HCT116 (cell line): ENCODE measurements around the gene RPL7A. TPM values are rescaled to one million over a fixed set of nuclear protein-coding genes. Genes with fewer than 3 reads are reported as not detected.
"Not testable (repeated sequence)": the region's sequence is repeated elsewhere in the genome, so short reads cannot be mapped to it uniquely, and the experiment has no call there.

Source experiments
- ATAC-seq: fragments of 200-7000 bp; cut with Tn5 transposase; 2 replicates; pipeline ENCODE4 v1.9.1; 2020; ENCODE audit warnings: mild to moderate bottlenecking, moderate library complexity
- BruUV-seq: library from RNA; stranded (reverse); fragments of 400-500 nt; replicated peaks from 2 replicates; lab custom pipeline; 2021; lab: Mats Ljungman, UMichigan
- CTCF ChIA-PET: fragments of 300-600 bp; sonication (Branson Sonifier 250); formaldehyde crosslinking; loops from one replicate; lab custom pipeline; 2021; ENCODE audit warnings: antibody characterized with exemption; lab: Charles Lee
- POLR2A ChIA-PET: fragments of 300-600, 350-600 bp; sonication (Branson Sonifier 250); formaldehyde crosslinking; loops from one replicate; lab custom pipeline; 2021; ENCODE audit warnings: antibody characterized with exemption; lab: Charles Lee
- RAD21 ChIA-PET, 2 experiments: fragments of 300-600 bp; sonication (Branson Sonifier 250); formaldehyde crosslinking; loops; one replicate each; lab custom pipeline; 2023; ENCODE audit warnings: low total read pairs in 2 of 2; ENCODE audit not compliant: uncharacterized antibody in 2 of 2, unreplicated experiment in 2 of 2, low non-redundant PET in 1 of 2; lab: Charles Lee
- DNase-seq: peaks from one replicate; pipeline ENCODE4 v3.0.0-alpha.2; 2010; ENCODE audit warnings: low read depth, low spot score
- H2AFZ ChIP-seq: fragments of 200-600 bp; shearing (Covaris generic), sonication (generic); 2 replicates; pipeline ENCODE4 v1.6.1; 2017; ENCODE audit warnings: low read depth, mixed run types, mixed read lengths, antibody characterized with exemption, low read length; ENCODE audit not compliant: poor library complexity, severe bottlenecking
- H3K27ac ChIP-seq: 2 replicates; pipeline ENCODE4 v1.5.1; 2012; ENCODE audit warnings: low read depth, low read length
- H3K27me3 ChIP-seq: fragments of 200-600 bp; sonication (generic); 2 replicates; pipeline ENCODE4 v1.6.1; 2016; ENCODE audit warnings: mixed run types, low read length, mixed read lengths; ENCODE audit not compliant: insufficient read depth
- H3K36me3 ChIP-seq, 2 experiments: fragments of 200-500 bp in 1 of 2; fragments of 200-600 bp in 1 of 2; sonication (Bioruptor generic) in 1 of 2; sonication (generic) in 1 of 2; 2 replicates each; pipeline versions ENCODE4 v1.5.1 to v1.6.1; 2014 to 2016; ENCODE audit warnings: low read length in 2 of 2, inconsistent platforms in 1 of 2, mixed read lengths in 1 of 2, mixed run types in 1 of 2; ENCODE audit not compliant: insufficient read depth in 2 of 2, control insufficient read depth in 1 of 2
- H3K4me1 ChIP-seq, 2 experiments: fragments of 200-600 bp in 1 of 2; sonication (generic) in 1 of 2; 2 replicates each; pipeline versions ENCODE4 v1.5.1 to v1.6.1; 2012 to 2017; ENCODE audit warnings: low read length in 2 of 2, inconsistent platforms in 1 of 2, mild to moderate bottlenecking in 1 of 2, mixed read lengths in 1 of 2, mixed run types in 1 of 2, moderate library complexity in 1 of 2; ENCODE audit not compliant: insufficient read depth in 2 of 2, control insufficient read depth in 1 of 2
- H3K4me2 ChIP-seq: fragments of 200-600 bp; sonication (generic); 2 replicates; pipeline ENCODE4 v1.6.1; 2017; ENCODE audit warnings: mixed run types, low read length, mixed read lengths
- H3K4me3 ChIP-seq, 2 experiments: fragments of 200-600 bp in 1 of 2; sonication (generic) in 1 of 2; replicated peaks in 1 of 2; 2 replicates each; pipeline ENCODE4 v1.5.1; 2011 to 2016; ENCODE audit warnings: low read length in 2 of 2, control low read depth in 1 of 2, low read depth in 1 of 2, mild to moderate bottlenecking in 1 of 2, mixed read lengths in 1 of 2, mixed run types in 1 of 2
- H3K79me2 ChIP-seq: fragments of 200-600 bp; sonication (generic); 2 replicates; pipeline ENCODE4 v1.6.1; 2017; ENCODE audit warnings: mild to moderate bottlenecking, mixed run types, low read length, moderate library complexity, mixed read lengths; ENCODE audit not compliant: insufficient read depth
- H3K9ac ChIP-seq: fragments of 200-600 bp; sonication (generic); 2 replicates; pipeline ENCODE4 v1.6.1; 2016; ENCODE audit warnings: low read length, mixed read lengths
- H3K9me2 ChIP-seq: fragments of 200-600 bp; sonication (generic), shearing (Covaris generic); 2 replicates; pipeline ENCODE4 v1.6.1; 2017; ENCODE audit warnings: mixed run types, mild to moderate bottlenecking, moderate library complexity; ENCODE audit not compliant: insufficient read depth
- H3K9me3 ChIP-seq, 2 experiments: fragments of 200-500 bp in 1 of 2; fragments of 200-600 bp in 1 of 2; sonication (Bioruptor generic) in 1 of 2; sonication (generic) in 1 of 2; 2 replicates each; pipeline ENCODE4 v1.6.1; 2014 to 2017; ENCODE audit warnings: low read length in 2 of 2, mixed read lengths in 2 of 2, inconsistent platforms in 1 of 2, low read depth in 1 of 2, mild to moderate bottlenecking in 1 of 2, mixed run types in 1 of 2, moderate library complexity in 1 of 2; ENCODE audit not compliant: control insufficient read depth in 1 of 2, insufficient read depth in 1 of 2
- H4K20me1 ChIP-seq: fragments of 200-600 bp; sonication (generic), shearing (Covaris generic); 2 replicates; pipeline ENCODE4 v1.6.1; 2017; ENCODE audit warnings: mixed run types, mild to moderate bottlenecking, moderate library complexity; ENCODE audit not compliant: insufficient read depth
- CEBPB ChIP-seq: IDR thresholded peaks from 2 replicates; pipeline ENCODE4 v1.6.1; 2012; ENCODE audit warnings: low read depth
- JUND ChIP-seq: IDR thresholded peaks from 2 replicates; pipeline ENCODE4 v1.6.1; 2012
- POLR2AphosphoS5 ChIP-seq: IDR thresholded peaks from 2 replicates; pipeline ENCODE4 v1.6.1; 2011; ENCODE audit warnings: mild to moderate bottlenecking, low read depth, low read length, moderate library complexity
- RAD21 ChIP-seq: IDR thresholded peaks from 2 replicates; pipeline ENCODE4 v1.6.1; 2012; ENCODE audit warnings: low read depth, mild to moderate bottlenecking
- intact Hi-C: fragments of 100-400 bp; cut with micrococcal nuclease; formaldehyde crosslinking; loops from 2 replicates; pipeline ENCODE4 v1.10.0; 2022
- total RNA-seq: library from RNA; stranded (reverse); gene quantifications from one replicate; pipeline ENCODE4 v1.2.1, GENCODE V29; 2021; ENCODE audit not compliant: unreplicated experiment
- TF ChIP-seq, protein P1 (sequence below), 3 experiments: fragments of 200-600 bp in 1 of 3; sonication (generic) in 1 of 3; IDR thresholded peaks in 2 of 3; conservative IDR thresholded peaks in 1 of 3; 2 replicates each; pipeline ENCODE4 v1.5.1; 2012 to 2017; ENCODE audit warnings: low read depth in 2 of 3, low read length in 2 of 3, antibody characterized with exemption in 1 of 3, borderline replicate concordance in 1 of 3, control low read depth in 1 of 3, mild to moderate bottlenecking in 1 of 3, mixed read lengths in 1 of 3, mixed run types in 1 of 3, moderate library complexity in 1 of 3; ENCODE audit not compliant: insufficient read depth in 1 of 3

RPL7A gene
- total RNA-seq, 1 experiment from 2014 or later, result 2,837 TPM

DNA sequence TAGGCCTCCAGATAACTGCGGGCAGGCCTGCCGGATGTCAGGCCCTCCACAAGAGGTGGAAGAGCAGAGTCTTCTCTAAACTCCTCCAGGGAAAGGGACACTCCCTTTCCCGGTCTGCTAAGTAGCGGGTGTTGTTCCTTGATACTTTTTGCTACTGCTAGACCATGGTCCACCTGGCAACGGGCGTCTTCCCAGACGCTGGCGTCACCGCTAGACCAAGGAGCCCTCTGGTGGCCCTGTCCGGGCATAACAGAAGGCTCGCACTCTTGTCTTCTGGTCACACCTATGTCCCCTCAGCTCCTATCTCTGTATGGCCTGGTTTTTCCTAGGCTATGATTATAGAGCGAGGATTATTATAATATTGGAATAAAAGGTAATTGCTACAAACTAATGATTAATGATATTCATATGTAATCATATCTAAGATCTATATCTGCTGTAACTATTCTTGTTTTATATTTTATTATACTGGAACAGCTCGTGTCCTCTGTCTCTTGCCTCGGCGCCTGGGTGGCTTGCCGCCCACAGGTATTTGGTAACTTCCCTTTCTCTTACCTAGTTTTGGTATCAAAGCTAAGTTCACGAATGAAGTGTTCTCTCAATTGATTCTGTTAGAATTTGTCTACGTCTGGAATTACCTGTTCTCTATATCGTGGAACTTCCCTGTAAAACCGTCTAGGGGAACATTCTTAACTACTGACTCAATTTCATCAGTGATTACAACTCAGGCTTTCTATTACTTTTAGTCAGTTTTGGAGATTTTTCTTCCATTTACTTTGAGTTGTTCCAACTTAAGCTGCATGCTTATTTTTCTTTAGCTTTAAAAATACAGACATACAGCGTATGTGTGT lies 18.5 kb upstream of the RPL7A start:
- ChIA-PET CTCF (interaction anchor here (0.6 to 2.8 kb wide), 5 partner anchors 48 to 161 kb away, joined by 3 to 37 read pairs (median 13); no protein-coding TSS in a partner anchor), POLR2A (interaction anchor here (0.5 to 2.1 kb wide), 5 partner anchors 18 to 235 kb away, joined by 3 to 6 read pairs (median 4); partner anchors contain the start of genes MED22 and RPL7A), RAD21 (interaction anchor here (0.9 to 2.0 kb wide), 3 partner anchors 91 to 144 kb away, joined by 3 to 11 read pairs (median 4); no protein-coding TSS in a partner anchor)
- H3K27ac ChIP-seq, H3K9ac ChIP-seq, H3K4me2 ChIP-seq, H3K27me3 ChIP-seq, H2AFZ ChIP-seq, H3K9me3 ChIP-seq, BruUV-seq, H4K20me1 ChIP-seq, DNase-seq, H3K4me3 ChIP-seq, H3K9me2 ChIP-seq: not testable (repeated sequence)
- Histone ChIP-seq H3K4me1 (peaks cover 5 to 15% of the 10 kb centered on the region in 2 experiments), H3K36me3 (peaks cover 34 to 38% of the 10 kb centered on the region in 2 experiments; a peak in 3 of 4 replicates), H3K79me2 (peaks cover 29% of the 10 kb centered on the region)
- ATAC-seq, result peak; percentile 48
- intact Hi-C loops, result loop anchor here (1.0 to 5.0 kb wide), 4 partner anchors 77 to 145 kb away; no protein-coding TSS in a partner anchor
- TF ChIP-seq RAD21 (peak; percentile 76), JUND (0 out of 2 replicates have a peak, but pooled peaks have one; percentile 17), POLR2AphosphoS5 (peak; percentile 41), CEBPB (0 out of 2 replicates have a peak, but pooled peaks have one; percentile 4)
- TF ChIP-seq, protein P1, sequence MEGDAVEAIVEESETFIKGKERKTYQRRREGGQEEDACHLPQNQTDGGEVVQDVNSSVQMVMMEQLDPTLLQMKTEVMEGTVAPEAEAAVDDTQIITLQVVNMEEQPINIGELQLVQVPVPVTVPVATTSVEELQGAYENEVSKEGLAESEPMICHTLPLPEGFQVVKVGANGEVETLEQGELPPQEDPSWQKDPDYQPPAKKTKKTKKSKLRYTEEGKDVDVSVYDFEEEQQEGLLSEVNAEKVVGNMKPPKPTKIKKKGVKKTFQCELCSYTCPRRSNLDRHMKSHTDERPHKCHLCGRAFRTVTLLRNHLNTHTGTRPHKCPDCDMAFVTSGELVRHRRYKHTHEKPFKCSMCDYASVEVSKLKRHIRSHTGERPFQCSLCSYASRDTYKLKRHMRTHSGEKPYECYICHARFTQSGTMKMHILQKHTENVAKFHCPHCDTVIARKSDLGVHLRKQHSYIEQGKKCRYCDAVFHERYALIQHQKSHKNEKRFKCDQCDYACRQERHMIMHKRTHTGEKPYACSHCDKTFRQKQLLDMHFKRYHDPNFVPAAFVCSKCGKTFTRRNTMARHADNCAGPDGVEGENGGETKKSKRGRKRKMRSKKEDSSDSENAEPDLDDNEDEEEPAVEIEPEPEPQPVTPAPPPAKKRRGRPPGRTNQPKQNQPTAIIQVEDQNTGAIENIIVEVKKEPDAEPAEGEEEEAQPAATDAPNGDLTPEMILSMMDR (IDR thresholded peaks at IDR 0.05 in 2 of 3, conservative IDR thresholded peaks at IDR 0.05 in 1 of 3; ENCODE audit: borderline replicate concordance in 1 of 3, insufficient read depth in 1 of 3, low read depth in 2 of 3, low read length in 2 of 3), result peak; percentile 58 to 68 (median 64); a peak in 5 of 6 replicates
